ENCODE results near the gene MCM9.

Gene MCM9

DNA sequence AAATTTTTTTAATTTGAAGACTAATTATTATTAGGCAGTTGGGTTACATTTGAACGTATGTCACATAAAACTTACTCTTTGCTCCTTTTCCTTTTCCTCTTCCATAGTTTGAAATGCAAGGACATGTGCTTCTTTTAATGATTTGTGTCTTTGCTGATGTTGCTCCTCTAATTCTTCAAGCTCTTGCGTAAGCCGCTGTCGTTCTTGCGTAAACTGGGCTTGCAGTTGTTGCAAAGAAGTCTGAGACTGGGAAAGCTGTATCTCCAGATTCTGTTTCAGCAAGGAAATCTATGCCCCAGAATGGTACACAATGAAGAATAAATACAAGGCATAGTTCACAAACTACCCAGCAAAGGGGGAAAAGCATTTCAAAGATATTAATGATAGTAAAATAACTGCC lies 45.1 kb upstream of the MCM9 start:
- no peak overlapping the region for H4K91ac ChIP-seq (ENCODE audit: low read depth, low read length)
- H3K4me3 ChIP-seq (ENCODE audit: low read depth, low read length): no peak overlapping the region
- H3K79me1 ChIP-seq (ENCODE audit: low read length): no peaks in the 10 kb centered on the region
- H2BK120ac ChIP-seq (ENCODE audit: insufficient read depth, low read length, poor library complexity): no peak overlapping the region
- H2AK5ac ChIP-seq (ENCODE audit: low read length): no peak overlapping the region
- H3K4me2 ChIP-seq (ENCODE audit: low read length): no peak overlapping the region
- no peak overlapping the region for H4K12ac ChIP-seq (ENCODE audit: low read depth, low read length)
- no peak overlapping the region for H3K18ac ChIP-seq (ENCODE audit: low read length)
- peaks cover 0 to 1% of the 10 kb centered on the region in 2 experiments for H3K36me3 ChIP-seq (ENCODE audit: control insufficient read depth in 1 of 2, insufficient read depth in 2 of 2, low read length in 2 of 2)
- H3K79me2 ChIP-seq (ENCODE audit: control insufficient read depth, insufficient read depth, low read length, poor library complexity): no peaks in the 10 kb centered on the region
- H3K4ac ChIP-seq (ENCODE audit: low read depth, low read length): no peak overlapping the region
- no peaks in the 10 kb centered on the region for H3K4me1 ChIP-seq (ENCODE audit: control insufficient read depth in 1 of 2, insufficient read depth in 2 of 2, low read length in 2 of 2)
- H3K9me3 ChIP-seq (ENCODE audit: insufficient read depth, low read depth, low read length): no peaks in the 10 kb centered on the region
- DNase-seq: peak; percentile 14 to 80
- H3K27ac ChIP-seq (ENCODE audit: low read depth, low read length): no peak overlapping the region
- H3K23ac ChIP-seq (ENCODE audit: low read length): no peak overlapping the region
- no peak overlapping the region for H3K14ac ChIP-seq (ENCODE audit: low read length)
- H2AFZ ChIP-seq (ENCODE audit: insufficient read depth, low read length, poor library complexity): no peak overlapping the region
- H3K9ac ChIP-seq (ENCODE audit: low read length): no peak overlapping the region
- no peak overlapping the region for H4K8ac ChIP-seq (ENCODE audit: low read depth, low read length)
- no peaks in the 10 kb centered on the region for H3K27me3 ChIP-seq (ENCODE audit: insufficient read depth, low read length)
- no peak overlapping the region for H2BK5ac ChIP-seq (ENCODE audit: low read depth, low read length, poor library complexity)
- no CpG with 5 or more reads among the region's 5 CpGs for WGBS (ENCODE audit: extremely low coverage, insufficient coverage, insufficient read length)
- H2BK12ac ChIP-seq (ENCODE audit: low read length): no peak overlapping the region

- WGBS (ENCODE audit: extremely low coverage, insufficient coverage, insufficient read length): no CpG with 5 or more reads among the region's 1 CpG
- Histone ChIP-seq H3K4ac (ENCODE audit: low read depth, low read length) (no peak overlapping the region), H2AFZ (ENCODE audit: insufficient read depth, low read length, poor library complexity) (no peak overlapping the region), H3K27ac (ENCODE audit: low read depth, low read length) (no peak overlapping the region), H2BK12ac (ENCODE audit: low read length) (no peak overlapping the region), H3K9ac (ENCODE audit: low read length) (no peak overlapping the region), H3K4me3 (ENCODE audit: low read depth, low read length) (no peak overlapping the region), H4K12ac (ENCODE audit: low read depth, low read length) (no peak overlapping the region), H3K18ac (ENCODE audit: low read length) (no peak overlapping the region), H2BK120ac (ENCODE audit: insufficient read depth, low read length, poor library complexity) (no peak overlapping the region), H3K4me1 (ENCODE audit: control insufficient read depth in 1 of 2, insufficient read depth in 2 of 2, low read length in 2 of 2) (no peaks in the 10 kb centered on the region), H3K36me3 (ENCODE audit: control insufficient read depth in 1 of 2, insufficient read depth in 2 of 2, low read length in 2 of 2) (peaks cover 0 to 1% of the 10 kb centered on the region in 2 experiments), H3K79me1 (ENCODE audit: low read length) (no peaks in the 10 kb centered on the region), H4K8ac (ENCODE audit: low read depth, low read length) (no peak overlapping the region), H3K9me3 (ENCODE audit: insufficient read depth, low read depth, low read length) (no peaks in the 10 kb centered on the region), H3K79me2 (ENCODE audit: control insufficient read depth, insufficient read depth, low read length, poor library complexity) (no peaks in the 10 kb centered on the region), H3K14ac (ENCODE audit: low read length) (no peak overlapping the region), H2BK5ac (ENCODE audit: low read depth, low read length, poor library complexity) (no peak overlapping the region), H3K27me3 (ENCODE audit: insufficient read depth, low read length) (no peaks in the 10 kb centered on the region), H3K4me2 (ENCODE audit: low read length) (no peak overlapping the region), H2AK5ac (ENCODE audit: low read length) (no peak overlapping the region), H4K91ac (ENCODE audit: low read depth, low read length) (no peak overlapping the region), H3K23ac (ENCODE audit: low read length) (no peak overlapping the region)
- no peak for DNase-seq
Observed at GRCh38 chr6:118974790-118975189, 39.8 kb upstream of the MCM9 start.

DNA sequence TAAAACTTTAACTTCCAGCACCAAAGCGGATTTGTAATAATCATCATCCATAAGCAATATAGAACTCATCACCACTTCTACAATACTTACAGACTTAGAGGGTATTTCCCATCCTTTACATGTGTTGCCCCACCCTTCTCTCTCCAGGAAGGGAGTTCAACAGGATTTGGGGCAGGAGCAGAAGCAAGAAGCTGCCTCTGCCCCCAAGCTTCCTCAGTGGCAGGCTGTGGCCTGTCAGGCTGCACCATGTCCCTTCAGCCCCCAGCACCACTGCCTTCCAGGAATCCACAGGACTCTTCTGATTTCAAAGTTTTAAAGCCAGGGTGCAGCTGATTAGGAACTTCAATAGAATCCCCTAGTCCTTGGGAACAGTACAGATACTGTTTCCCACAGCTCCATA lies 36.7 kb upstream of the MCM9 start:
- no peak overlapping the region for H3K27ac ChIP-seq (ENCODE audit: low read depth, low read length)
- H3K79me2 ChIP-seq (ENCODE audit: control insufficient read depth, insufficient read depth, low read length, poor library complexity): no peaks in the 10 kb centered on the region
- no peak overlapping the region for H4K12ac ChIP-seq (ENCODE audit: low read depth, low read length)
- H3K9me3 ChIP-seq (ENCODE audit: insufficient read depth, low read depth, low read length): no peaks in the 10 kb centered on the region
- no peaks in the 10 kb centered on the region for H3K27me3 ChIP-seq (ENCODE audit: insufficient read depth, low read length)
- H2AK5ac ChIP-seq (ENCODE audit: low read length): no peak overlapping the region
- no peak overlapping the region for H2BK12ac ChIP-seq (ENCODE audit: low read length)
- H4K8ac ChIP-seq (ENCODE audit: low read depth, low read length): no peak overlapping the region
- H4K91ac ChIP-seq (ENCODE audit: low read depth, low read length): no peak overlapping the region
- H3K4me1 ChIP-seq (ENCODE audit: control insufficient read depth in 1 of 2, insufficient read depth in 2 of 2, low read length in 2 of 2): no peaks in the 10 kb centered on the region
- H3K18ac ChIP-seq (ENCODE audit: low read length): no peak overlapping the region
- H3K79me1 ChIP-seq (ENCODE audit: low read length): no peaks in the 10 kb centered on the region
- H3K4me2 ChIP-seq (ENCODE audit: low read length): no peak overlapping the region
- no peaks in the 10 kb centered on the region for H3K36me3 ChIP-seq (ENCODE audit: control insufficient read depth in 1 of 2, insufficient read depth in 2 of 2, low read length in 2 of 2)
- H3K14ac ChIP-seq (ENCODE audit: low read length): no peak overlapping the region
- DNase-seq: no peak
- no peak overlapping the region for H3K4me3 ChIP-seq (ENCODE audit: low read depth, low read length)
- no peak overlapping the region for H2AFZ ChIP-seq (ENCODE audit: insufficient read depth, low read length, poor library complexity)
- H2BK120ac ChIP-seq (ENCODE audit: insufficient read depth, low read length, poor library complexity): no peak overlapping the region
- no CpG with 5 or more reads among the region's 1 CpG for WGBS (ENCODE audit: extremely low coverage, insufficient coverage, insufficient read length)
- H3K9ac ChIP-seq (ENCODE audit: low read length): no peak overlapping the region
- H3K4ac ChIP-seq (ENCODE audit: low read depth, low read length): no peak overlapping the region
- no peak overlapping the region for H2BK5ac ChIP-seq (ENCODE audit: low read depth, low read length, poor library complexity)
- no peak overlapping the region for H3K23ac ChIP-seq (ENCODE audit: low read length)

GRCh38 chr6:118970866-118971265 lies 35.9 kb upstream of the MCM9 start:
- Histone ChIP-seq H3K23ac (ENCODE audit: low read length) (no peak overlapping the region), H3K14ac (ENCODE audit: low read length) (no peak overlapping the region), H4K12ac (ENCODE audit: low read depth, low read length) (no peak overlapping the region), H2BK5ac (ENCODE audit: low read depth, low read length, poor library complexity) (no peak overlapping the region), H3K4me3 (ENCODE audit: low read depth, low read length) (no peak overlapping the region), H3K27me3 (ENCODE audit: insufficient read depth, low read length) (no peaks in the 10 kb centered on the region), H3K4me1 (ENCODE audit: control insufficient read depth in 1 of 2, insufficient read depth in 2 of 2, low read length in 2 of 2) (no peaks in the 10 kb centered on the region), H2AFZ (ENCODE audit: insufficient read depth, low read length, poor library complexity) (no peak overlapping the region), H2BK12ac (ENCODE audit: low read length) (no peak overlapping the region), H3K4me2 (ENCODE audit: low read length) (no peak overlapping the region), H3K9ac (ENCODE audit: low read length) (no peak overlapping the region), H4K91ac (ENCODE audit: low read depth, low read length) (no peak overlapping the region), H3K79me1 (ENCODE audit: low read length) (no peaks in the 10 kb centered on the region), H3K4ac (ENCODE audit: low read depth, low read length) (no peak overlapping the region), H3K79me2 (ENCODE audit: control insufficient read depth, insufficient read depth, low read length, poor library complexity) (no peaks in the 10 kb centered on the region), H4K8ac (ENCODE audit: low read depth, low read length) (no peak overlapping the region), H3K27ac (ENCODE audit: low read depth, low read length) (no peak overlapping the region), H2AK5ac (ENCODE audit: low read length) (no peak overlapping the region), H3K36me3 (ENCODE audit: control insufficient read depth in 1 of 2, insufficient read depth in 2 of 2, low read length in 2 of 2) (no peaks in the 10 kb centered on the region), H3K9me3 (ENCODE audit: insufficient read depth, low read depth, low read length) (no peaks in the 10 kb centered on the region), H3K18ac (ENCODE audit: low read length) (no peak overlapping the region), H2BK120ac (ENCODE audit: insufficient read depth, low read length, poor library complexity) (no peak overlapping the region)
- WGBS (ENCODE audit: extremely low coverage, insufficient coverage, insufficient read length): no CpG with 5 or more reads among the region's 3 CpGs
- DNase-seq: no peak

Measured in trophoblast cell (in vitro differentiated cells and primary cell).